Measurements from ENCODE around the gene XRCC4.

GRCh38 chr5:83133797-83134196 lies 56.5 kb downstream of the XRCC4 start:
- TF ChIP-seq POLR2A (IDR thresholded peaks at IDR 0.05) (no peak), CTCF (IDR thresholded peaks at IDR 0.05) (no peak)

Measured in heart left ventricle (tissue), 13 donors.